Mammary microvascular endothelial cell (primary cell): ENCODE measurements around the gene PARP15. TPM values are rescaled to one million over a fixed set of nuclear protein-coding genes. Genes with fewer than 3 reads are reported as not detected.

Experiments
- total RNA-seq: library from RNA; depleted of rRNA; stranded (reverse); fragments of >200 nt; gene quantifications from 2 replicates; pipeline ENCODE4 v1.2.3, GENCODE V29; 2015

The PARP15 gene
- 0.94 and 1.1 TPM in 2 replicates for total RNA-seq

GRCh38 chr3:122577409-122578031 is at the start of gene PARP15:
PARP15 (plus strand) TSS chr3:122577650; CDS start chr3:122577668, 18 bp downstream.

GRCh38 chr3:122564155-122564912 is 13.1 kb upstream of the PARP15 start, which contains the start of the genes DTX3L and PARP9:
DTX3L (plus strand) TSS chr3:122564338; CDS start chr3:122564427, 89 bp downstream.
PARP9 (minus strand) TSS chr3:122564300; CDS start chr3:122559620, 4,680 bp downstream.

DNA sequence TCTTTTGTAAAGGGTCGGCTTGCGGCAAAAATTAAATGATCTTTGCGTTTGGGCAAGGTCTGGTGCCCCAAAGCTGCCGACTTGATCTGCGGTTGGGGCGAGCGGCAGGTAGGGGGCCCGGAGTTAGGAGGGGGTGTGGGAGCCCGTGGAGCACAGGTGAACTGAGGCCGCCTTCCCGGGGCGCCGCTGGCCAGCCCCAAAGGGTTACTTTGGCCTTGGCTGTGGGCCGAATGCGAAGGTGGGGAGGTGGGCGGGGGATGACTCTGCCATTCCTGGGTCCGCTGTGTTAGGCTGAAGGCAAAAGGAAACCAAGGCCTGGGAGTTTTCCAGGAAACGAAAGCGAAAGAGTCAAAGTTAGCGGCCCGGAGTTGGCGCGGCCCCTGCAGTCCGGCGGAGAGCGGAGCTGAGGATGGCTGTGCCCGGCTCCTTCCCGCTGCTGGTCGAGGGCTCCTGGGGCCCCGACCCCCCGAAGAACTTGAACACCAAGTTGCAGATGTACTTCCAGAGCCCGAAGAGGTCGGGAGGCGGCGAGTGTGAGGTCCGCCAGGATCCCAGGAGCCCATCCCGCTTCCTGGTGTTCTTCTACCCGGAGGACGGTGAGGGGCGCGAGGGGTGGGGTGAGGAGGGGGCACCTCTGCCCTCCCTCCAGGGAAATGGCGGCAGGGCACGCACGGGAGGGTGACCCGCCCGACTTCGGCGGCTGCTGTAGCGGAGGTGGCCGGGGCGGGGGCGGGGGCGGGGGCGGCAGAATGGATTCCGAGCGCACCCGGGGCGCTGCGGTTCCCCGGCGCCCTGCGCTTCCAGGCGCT is 103.2 kb downstream of the PARP15 start, which contains the start of gene PARP14:
PARP14 (plus strand) TSS at position 365 of the 809 bp plus-strand sequence; CDS start at position 410, 45 bp downstream.

Other genes with a start within 250 kb of the PARP15 start
- 33.9 and 36.0 TPM in 2 replicates for gene MIX23, start 194.4 kb upstream of the PARP15 start, total RNA-seq
- 15.9 and 17.7 TPM in 2 replicates for gene FAM162A, start 193.5 kb upstream of the PARP15 start, total RNA-seq
- gene WDR5B, start 161.6 kb upstream of the PARP15 start, total RNA-seq, result 2.4 and 2.6 TPM in 2 replicates
- gene KPNA1, start 62.7 kb upstream of the PARP15 start, total RNA-seq, result 30.6 and 31.3 TPM in 2 replicates
- 43.2 and 43.9 TPM in 2 replicates for gene PARP9, start 13.3 kb upstream of the PARP15 start, total RNA-seq
- gene DTX3L, start 13.3 kb upstream of the PARP15 start, total RNA-seq, result 40.0 and 44.8 TPM in 2 replicates
- 50.7 and 51.8 TPM in 2 replicates for gene PARP14, start 103.2 kb downstream of the PARP15 start, total RNA-seq
- gene HSPBAP1, start 216.2 kb downstream of the PARP15 start, total RNA-seq, result 3.7 and 5.1 TPM in 2 replicates
- 7.5 and 9.7 TPM in 2 replicates for gene SLC49A4, start 217.4 kb downstream of the PARP15 start, total RNA-seq